Retina (tissue), 1 donor: ENCODE measurements around the gene MTRR.

Experiments
- DNase-seq: peaks from one replicate; pipeline ENCODE4 v3.0.0-alpha.2; 2016

MTRR gene

GRCh38 chr5:7857926-7858632, 10.9 kb upstream of the MTRR start:
- no peak for DNase-seq

GRCh38 chr5:7866196-7866595, 2.8 kb upstream of the MTRR start:
- no peak for DNase-seq

DNA sequence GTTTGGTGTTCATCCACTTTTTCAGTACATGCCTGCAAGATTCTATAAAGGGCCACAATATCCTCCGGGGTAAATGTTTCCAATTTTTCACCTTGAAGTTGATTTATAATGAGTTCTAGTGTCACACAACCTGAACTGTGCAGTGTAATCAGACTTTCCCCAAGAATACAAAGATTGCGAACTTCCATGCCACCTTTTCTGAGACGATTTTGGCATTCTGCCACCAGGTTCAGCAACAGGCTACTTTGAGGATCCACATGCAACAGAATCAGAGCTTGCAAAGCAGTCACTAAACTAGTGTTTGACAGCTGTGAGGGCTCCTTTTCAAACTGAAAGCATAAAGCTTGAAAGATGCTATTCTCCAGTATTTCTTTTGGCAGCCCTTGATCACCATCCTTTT, 1.7 kb upstream of the MTRR start:
- DNase-seq = no peak

DNA sequence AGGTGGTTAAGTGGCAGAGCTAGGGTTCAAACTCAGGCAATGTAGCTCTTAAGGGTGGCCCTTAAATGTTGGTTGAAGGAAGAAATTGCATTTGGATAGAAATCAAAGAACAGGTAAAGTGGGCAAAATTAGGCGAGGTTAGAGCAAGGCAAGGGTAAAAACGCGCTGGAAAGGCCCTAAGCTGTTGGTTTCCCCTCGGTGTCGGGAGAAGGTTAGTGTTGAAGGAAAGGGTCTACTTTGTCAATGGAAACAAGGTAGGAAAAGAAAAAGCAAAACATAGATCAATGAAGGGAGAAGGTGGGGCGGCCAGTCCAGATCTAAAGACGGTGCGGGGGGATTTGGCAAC, 548 bp upstream of the MTRR start:
- no peak for DNase-seq

GRCh38 chr5:7869474-7870136, 657 bp downstream of the MTRR start:
- DNase-seq = no peak

GRCh38 chr5:7871653-7872052, 2.7 kb downstream of the MTRR start:
- DNase-seq = no peak

GRCh38 chr5:7872517-7873130, 3.7 kb downstream of the MTRR start:
- DNase-seq = no peak

- no peak for DNase-seq
These were observed 4.3 kb downstream of the MTRR start for GRCh38 chr5:7873216-7873615.

GRCh38 chr5:7874639-7875038, 5.7 kb downstream of the MTRR start:
- no peak for DNase-seq

DNA sequence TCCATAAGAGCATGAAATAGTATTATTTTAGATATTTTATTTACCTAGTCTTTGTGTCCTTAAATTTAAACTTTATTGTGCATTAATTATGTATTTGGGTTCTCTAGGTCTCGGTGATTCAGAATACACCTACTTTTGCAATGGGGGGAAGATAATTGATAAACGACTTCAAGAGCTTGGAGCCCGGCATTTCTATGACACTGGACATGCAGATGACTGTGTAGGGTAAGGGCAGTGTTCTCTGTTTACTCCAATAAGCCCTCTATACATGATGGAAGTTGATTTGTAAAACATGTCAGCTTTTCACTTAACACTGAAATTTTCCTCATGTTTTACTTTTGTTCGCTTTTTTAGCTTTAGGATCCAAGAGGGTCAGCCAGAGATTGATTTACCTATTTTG, 6.2 kb downstream of the MTRR start:
- no peak for DNase-seq

DNA sequence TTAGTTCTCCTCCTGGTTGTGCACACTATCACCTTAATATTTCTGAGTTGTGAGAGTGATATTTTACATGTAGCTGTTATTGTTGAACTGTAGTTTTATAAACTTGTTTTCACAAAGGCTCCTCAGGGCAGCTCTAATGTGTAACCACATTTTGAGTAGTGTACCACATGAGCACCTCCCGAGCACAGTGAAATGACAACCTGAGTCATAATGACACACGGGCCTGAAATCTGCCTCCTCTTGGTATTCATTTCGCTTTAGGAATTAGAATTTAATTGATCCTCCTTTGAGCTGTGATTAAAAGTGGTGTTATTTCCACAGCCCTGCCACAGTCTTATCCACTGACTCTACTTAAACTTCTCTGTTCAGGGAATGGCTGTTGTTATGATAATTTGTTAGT, 7.9 kb downstream of the MTRR start:
- DNase-seq = no peak

DNA sequence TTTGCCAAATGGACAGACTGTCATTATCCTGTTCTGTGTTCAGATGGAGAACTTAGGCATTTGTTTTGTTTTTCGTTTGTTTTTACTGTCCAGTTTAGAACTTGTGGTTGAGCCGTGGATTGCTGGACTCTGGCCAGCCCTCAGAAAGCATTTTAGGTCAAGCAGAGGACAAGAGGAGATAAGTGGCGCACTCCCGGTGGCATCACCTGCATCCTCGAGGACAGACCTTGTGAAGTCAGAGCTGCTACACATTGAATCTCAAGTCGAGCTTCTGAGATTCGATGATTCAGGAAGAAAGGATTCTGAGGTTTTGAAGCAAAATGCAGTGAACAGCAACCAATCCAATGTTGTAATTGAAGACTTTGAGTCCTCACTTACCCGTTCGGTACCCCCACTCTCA, 8.9 kb downstream of the MTRR start:
- no peak for DNase-seq

DNA sequence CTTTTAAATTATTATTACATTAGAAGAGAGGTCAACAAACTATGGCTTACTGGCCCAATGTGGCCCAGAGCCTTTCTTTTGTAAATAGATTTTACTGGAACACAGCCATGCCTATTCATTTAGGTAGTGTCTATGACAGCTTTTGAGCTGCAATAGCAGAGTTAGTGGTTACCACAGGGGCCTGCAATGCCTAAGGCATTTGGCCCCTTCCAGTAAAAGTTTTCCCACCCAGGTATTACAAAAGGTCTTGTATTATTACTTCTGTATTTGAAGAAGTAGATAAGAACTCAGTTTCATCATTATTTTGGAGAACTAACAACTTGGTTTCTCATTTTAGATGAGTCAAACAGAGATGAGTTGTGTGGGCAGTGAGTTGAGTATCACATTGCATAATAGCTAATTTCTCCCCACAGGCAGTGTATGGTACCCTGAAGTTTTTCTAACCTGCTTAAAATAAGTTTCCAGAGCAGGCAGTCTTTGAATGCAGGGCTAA, 9.5 kb downstream of the MTRR start:
- no peak for DNase-seq

GRCh38 chr5:7881091-7881490, 12.1 kb downstream of the MTRR start:
- no peak for DNase-seq

- DNase-seq = no peak
These were observed 12.9 kb downstream of the MTRR start for GRCh38 chr5:7881816-7882215.

- DNase-seq = no peak
These were observed 14.0 kb downstream of the MTRR start for GRCh38 chr5:7882926-7883325.

- no peak for DNase-seq
These were observed 15.7 kb downstream of the MTRR start for GRCh38 chr5:7884491-7885267.

- DNase-seq = peak; percentile 20
These were observed 18.0 kb downstream of the MTRR start for GRCh38 chr5:7886849-7887475.

DNA sequence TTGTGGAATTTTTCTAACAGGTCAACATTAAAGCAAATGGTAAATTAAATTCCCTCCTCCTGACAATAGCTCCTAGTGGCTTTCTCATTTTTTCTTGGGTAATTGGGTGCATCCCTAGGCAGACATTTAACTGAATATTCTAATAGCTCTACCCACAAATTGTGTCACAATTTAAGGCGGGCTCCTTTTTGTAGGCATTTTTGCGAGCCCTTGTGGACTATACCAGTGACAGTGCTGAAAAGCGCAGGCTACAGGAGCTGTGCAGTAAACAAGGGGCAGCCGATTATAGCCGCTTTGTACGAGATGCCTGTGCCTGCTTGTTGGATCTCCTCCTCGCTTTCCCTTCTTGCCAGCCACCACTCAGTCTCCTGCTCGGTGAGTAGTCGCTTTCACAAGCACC, 20.0 kb downstream of the MTRR start:
- no peak for DNase-seq

- DNase-seq = no peak
These were observed 25.5 kb downstream of the MTRR start for GRCh38 chr5:7894439-7894838.

DNA sequence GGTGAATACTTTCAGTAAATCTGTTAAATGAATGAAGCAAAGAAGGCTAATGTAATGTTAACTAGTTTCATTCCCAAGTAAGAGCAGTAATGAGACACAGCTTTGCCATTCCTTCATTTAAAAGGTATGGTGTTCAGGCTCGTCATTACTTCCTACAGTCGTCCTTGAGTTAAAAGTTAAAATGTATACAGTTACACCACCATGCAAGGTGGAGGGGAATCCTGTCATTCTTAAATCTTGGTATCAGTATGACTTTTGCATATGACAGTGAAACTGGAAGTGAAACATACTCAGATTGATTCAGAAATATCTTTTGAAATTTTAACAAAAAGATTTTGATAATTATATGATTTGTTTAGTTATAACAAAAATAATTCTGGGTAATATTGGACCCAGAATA, 25.9 kb downstream of the MTRR start:
- no peak for DNase-seq

- no peak for DNase-seq
These were observed 28.2 kb downstream of the MTRR start for GRCh38 chr5:7897014-7897600.

- DNase-seq = no peak
These were observed 33.3 kb downstream of the MTRR start for GRCh38 chr5:7902201-7902600.
